Brain pericyte (primary cell): ENCODE data around the gene ACKR2.

Source experiments
- DNase-seq: peaks from one replicate; pipeline ENCODE4 v3.0.0-alpha.2; 2012; ENCODE audit warnings: low read depth, low spot score

ACKR2 gene

DNA sequence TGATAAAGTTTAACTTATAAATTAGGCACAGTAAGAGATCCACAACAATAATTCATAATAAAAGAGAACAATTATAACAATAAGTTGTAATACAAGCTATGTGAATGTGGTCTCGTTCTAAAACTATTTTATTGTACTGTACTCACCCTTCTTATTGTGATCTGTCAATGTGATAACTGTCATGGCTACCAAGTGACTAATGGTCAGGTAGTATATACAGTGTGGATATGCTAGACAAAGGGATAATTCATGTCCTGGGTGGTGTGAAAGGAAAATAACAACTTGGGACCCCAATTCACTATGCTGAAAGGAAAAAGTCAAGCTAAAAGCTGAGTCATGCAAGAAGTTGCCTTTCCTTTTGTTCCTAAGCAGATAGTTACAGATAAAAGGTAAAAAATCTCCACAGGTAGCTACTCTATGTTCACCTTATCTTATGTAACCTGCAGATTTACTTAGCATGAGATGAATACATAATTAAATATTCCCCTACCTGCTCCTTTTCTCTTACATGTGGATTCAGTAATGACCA, 77.1 kb downstream of the ACKR2 start:
- no peak for DNase-seq

DNA sequence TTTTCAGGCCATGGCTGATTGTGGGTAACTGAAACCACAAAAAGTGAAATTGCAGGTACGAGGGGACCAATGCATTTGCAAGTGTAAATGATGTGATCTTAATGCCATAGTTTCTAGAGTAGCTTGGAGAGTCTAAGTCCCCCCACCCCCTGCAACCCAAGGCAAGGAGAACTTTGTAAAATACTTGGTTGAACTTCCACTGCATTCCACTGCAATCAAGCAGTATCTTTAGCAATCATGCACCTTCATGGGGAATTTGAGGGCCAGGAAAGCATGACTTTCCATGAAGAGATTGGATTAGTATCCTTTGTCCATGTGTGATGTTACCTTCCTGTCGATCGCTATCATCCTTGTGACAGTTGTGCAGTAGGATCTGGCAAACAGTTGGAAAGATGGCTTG, 77.8 kb downstream of the ACKR2 start:
- DNase-seq = no peak

GRCh38 chr3:42891042-42891441, 81.8 kb downstream of the ACKR2 start:
- no peak for DNase-seq

GRCh38 chr3:42892169-42892568, 82.9 kb downstream of the ACKR2 start:
- DNase-seq = no peak

- DNase-seq = no peak
Observed at GRCh38 chr3:42892807-42893206, 83.6 kb downstream of the ACKR2 start.

- no peak for DNase-seq
Observed at GRCh38 chr3:42894698-42895579, 85.7 kb downstream of the ACKR2 start.

GRCh38 chr3:42895580-42895868, 86.3 kb downstream of the ACKR2 start:
- DNase-seq = no peak

DNA sequence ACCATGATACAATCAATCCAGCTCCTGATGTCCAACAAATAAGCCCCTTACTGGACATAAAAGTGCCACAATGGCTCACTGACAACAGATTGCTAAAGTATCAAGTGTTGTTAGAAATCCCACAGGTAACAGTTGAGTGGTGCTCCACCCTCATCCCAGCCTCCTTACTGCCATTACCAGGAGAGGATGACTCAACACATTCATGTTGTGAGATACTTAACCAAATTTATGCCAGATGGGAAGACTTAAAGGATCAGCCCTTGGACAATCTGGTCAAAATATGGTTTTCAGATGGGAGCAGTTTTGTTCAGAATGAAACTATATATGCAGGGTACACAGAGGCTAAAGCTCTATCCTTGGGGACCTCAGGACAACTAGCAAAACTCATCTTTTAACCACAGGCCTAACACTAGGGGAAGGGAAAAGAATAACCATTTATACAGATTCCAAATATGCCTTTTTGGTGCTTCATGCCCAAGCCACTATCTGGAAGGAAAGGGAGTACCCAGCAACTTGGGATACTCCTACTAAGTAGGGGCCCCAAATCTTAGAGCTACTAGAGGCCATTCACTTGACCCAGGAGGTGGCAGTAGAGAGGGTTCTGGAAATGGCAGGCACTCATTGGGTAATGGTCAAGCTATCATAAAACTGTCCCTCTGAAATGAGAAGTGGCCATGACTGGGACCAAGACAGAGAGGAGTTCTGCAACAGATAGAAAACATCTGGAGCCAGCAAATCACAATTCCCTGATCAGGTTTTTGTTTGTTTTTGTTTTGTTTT, 89.8 kb downstream of the ACKR2 start:
- no peak for DNase-seq

GRCh38 chr3:42900226-42901072, 91.2 kb downstream of the ACKR2 start:
- DNase-seq = no peak

GRCh38 chr3:42901073-42901415, 91.8 kb downstream of the ACKR2 start:
- no peak for DNase-seq

- DNase-seq = no peak
Observed at GRCh38 chr3:42902257-42902656, 93.0 kb downstream of the ACKR2 start.

GRCh38 chr3:42904076-42904475, 94.8 kb downstream of the ACKR2 start:
- no peak for DNase-seq

DNA sequence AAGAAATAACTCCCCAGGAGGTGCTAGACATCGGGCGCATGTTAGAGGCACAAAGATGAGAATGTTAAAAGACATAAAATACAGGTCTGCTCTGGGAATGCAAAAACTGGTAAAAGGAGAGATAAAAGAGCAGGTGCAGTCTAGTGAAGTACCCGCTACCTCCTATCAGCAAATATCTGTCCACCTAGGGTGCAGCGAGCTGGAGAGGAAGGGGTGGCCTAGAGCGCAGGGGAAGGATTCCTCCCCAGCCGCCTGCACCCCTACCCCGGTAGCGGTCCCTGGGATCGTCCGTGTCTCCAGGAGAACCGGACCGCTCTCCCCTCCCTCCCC, 96.5 kb downstream of the ACKR2 start:
- no peak for DNase-seq

- no peak for DNase-seq
Observed at GRCh38 chr3:42906070-42906847, 97.0 kb downstream of the ACKR2 start, which contains the start of gene ZNF662. Gene ZNF662, plus strand, starts transcription at chr3:42906142. Its CDS starts 1,973 bp downstream, at chr3:42908115.

DNA sequence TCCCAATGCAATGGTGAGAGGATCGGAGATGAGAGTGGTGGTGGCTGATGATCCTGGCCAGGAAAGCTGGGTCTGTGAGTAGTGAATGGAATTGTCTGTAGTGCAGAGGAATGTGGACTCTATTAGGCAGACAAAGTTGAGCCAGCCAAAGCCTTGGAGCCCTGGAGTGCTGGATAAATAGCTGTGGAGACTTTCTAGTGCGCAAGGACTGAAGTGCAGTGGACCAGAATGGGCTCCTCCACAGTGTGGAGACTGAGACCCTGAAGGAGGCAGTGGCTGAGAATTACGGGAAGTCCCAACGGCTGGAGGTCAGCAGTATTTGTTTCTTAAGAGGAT, 97.6 kb downstream of the ACKR2 start:
- DNase-seq = no peak

GRCh38 chr3:42908675-42909074, 99.4 kb downstream of the ACKR2 start:
- no peak for DNase-seq

GRCh38 chr3:42911551-42911950, 102.3 kb downstream of the ACKR2 start:
- DNase-seq = no peak

DNA sequence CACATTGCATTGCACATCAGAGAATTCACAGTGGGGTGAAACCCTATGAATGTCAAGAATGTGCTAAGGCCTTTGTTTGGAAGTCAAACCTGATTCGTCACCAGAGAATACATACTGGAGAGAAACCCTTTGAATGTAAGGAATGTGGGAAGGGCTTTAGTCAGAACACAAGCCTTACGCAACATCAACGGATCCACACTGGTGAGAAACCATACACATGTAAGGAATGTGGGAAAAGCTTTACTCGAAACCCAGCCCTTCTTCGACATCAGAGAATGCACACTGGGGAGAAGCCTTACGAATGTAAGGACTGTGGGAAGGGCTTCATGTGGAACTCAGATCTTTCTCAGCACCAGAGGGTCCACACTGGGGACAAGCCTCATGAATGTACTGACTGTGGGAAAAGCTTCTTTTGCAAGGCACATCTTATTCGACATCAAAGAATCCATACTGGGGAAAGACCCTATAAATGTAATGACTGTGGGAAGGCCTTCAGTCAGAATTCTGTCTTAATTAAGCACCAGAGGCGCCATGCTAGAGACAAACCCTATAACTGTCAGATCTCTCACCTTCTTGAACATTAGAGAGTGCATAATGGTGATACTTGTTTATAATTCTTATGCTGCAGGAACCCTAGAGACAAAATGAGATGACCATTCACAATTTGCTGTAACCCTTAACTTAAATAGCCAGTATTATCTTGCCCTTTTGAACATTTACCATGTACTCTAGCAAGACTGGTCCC, 105.7 kb downstream of the ACKR2 start:
- no peak for DNase-seq
